PC-3 (cell line): ENCODE measurements around the gene ADPRHL1. TPM values are rescaled to one million over a fixed set of nuclear protein-coding genes. Genes with fewer than 3 reads are reported as not detected.

Experiments used
- ATAC-seq: fragments of 200-7000 bp; cut with Tn5 transposase; 2 replicates; pipeline ENCODE4 v1.9.1; 2020; ENCODE audit warnings: mild to moderate bottlenecking, moderate library complexity
- BruUV-seq: library from RNA; stranded (reverse); fragments of 400-500 nt; replicated peaks from 2 replicates; lab custom pipeline; 2021; lab: Mats Ljungman, UMichigan
- CTCF ChIA-PET: fragments of 300-600 bp; sonication (Branson Sonifier 250); formaldehyde crosslinking; loops from one replicate; lab custom pipeline; 2022; ENCODE audit warnings: antibody characterized with exemption; lab: Charles Lee
- POLR2A ChIA-PET: fragments of 300-600 bp; sonication (Branson Sonifier 250); formaldehyde crosslinking; loops from one replicate; lab custom pipeline; 2022; ENCODE audit warnings: antibody characterized with exemption; ENCODE audit not compliant: unreplicated experiment; lab: Charles Lee
- DNase-seq: peaks from one replicate; pipeline ENCODE4 v3.0.0-alpha.2; 2015
- H2AFZ ChIP-seq: fragments of 300-600 bp; sonication (generic); 2 replicates; pipeline ENCODE4 v1.6.0; 2016; ENCODE audit warnings: antibody characterized with exemption, low read length
- H3F3A ChIP-seq: fragments of 300-600 bp; sonication (generic); one replicate; pipeline ENCODE4 v1.6.0; 2017; ENCODE audit warnings: antibody characterized with exemption, low read length, control low read depth, mild to moderate bottlenecking; ENCODE audit not compliant: unreplicated experiment
- H3K27ac ChIP-seq: fragments of 300-600 bp; sonication (generic); 2 replicates; pipeline ENCODE4 v1.5.1; 2016; ENCODE audit warnings: mild to moderate bottlenecking, low read length
- H3K27me3 ChIP-seq: fragments of 300-600 bp; sonication (generic); 2 replicates; pipeline ENCODE4 v1.6.1; 2016; ENCODE audit warnings: low read length, mixed read lengths
- H3K36me3 ChIP-seq: fragments of 300-600 bp; sonication (generic); 2 replicates; pipeline ENCODE4 v1.6.1; 2016; ENCODE audit warnings: low read depth, mixed run types, low read length, mixed read lengths
- H3K4me1 ChIP-seq: fragments of 300-600 bp; sonication (generic); 2 replicates; pipeline ENCODE4 v1.5.1; 2016; ENCODE audit warnings: low read length; ENCODE audit not compliant: insufficient read depth
- H3K4me2 ChIP-seq: fragments of 300-600 bp; sonication (generic); 2 replicates; pipeline ENCODE4 v1.6.0; 2016; ENCODE audit warnings: low read length
- H3K4me3 ChIP-seq: fragments of 300-600 bp; sonication (generic); 2 replicates; pipeline ENCODE4 v1.5.1; 2016; ENCODE audit warnings: mild to moderate bottlenecking, low read length, mixed read lengths
- H3K79me2 ChIP-seq: fragments of 300-600 bp; sonication (generic); 2 replicates; pipeline ENCODE4 v1.6.1; 2017; ENCODE audit warnings: low read length, mixed read lengths
- H3K9ac ChIP-seq: fragments of 300-600 bp; sonication (generic); 2 replicates; pipeline ENCODE4 v1.6.0; 2016; ENCODE audit warnings: mild to moderate bottlenecking, low read length
- H3K9me2 ChIP-seq: fragments of 300-600 bp; sonication (generic); replicated peaks from 2 replicates; pipeline ENCODE4 v1.6.1; 2016; ENCODE audit warnings: mixed run types, low read length, mixed read lengths
- H3K9me3 ChIP-seq: fragments of 300-600 bp; sonication (generic); 2 replicates; pipeline ENCODE4 v1.6.1; 2016; ENCODE audit warnings: low read length, mixed read lengths
- H4K20me1 ChIP-seq: fragments of 300-600 bp; sonication (generic); 2 replicates; pipeline ENCODE4 v1.6.1; 2016; ENCODE audit warnings: low read length, mixed read lengths
- CTCF ChIP-seq: fragments of 300-600 bp; sonication (generic); conservative IDR thresholded peaks from 2 replicates; pipeline ENCODE4 v1.5.1; 2017; ENCODE audit warnings: antibody characterized with exemption, low read depth, mild to moderate bottlenecking, low read length
- EZH2 ChIP-seq: fragments of 300-600 bp; sonication (generic); IDR thresholded peaks from one replicate; pipeline ENCODE4 v1.6.1; 2017; ENCODE audit warnings: antibody characterized with exemption, mild to moderate bottlenecking, low read length; ENCODE audit not compliant: unreplicated experiment
- EZH2phosphoT487 ChIP-seq: fragments of 300-600 bp; sonication (generic); IDR thresholded peaks from 2 replicates; pipeline ENCODE4 v1.6.1; 2018; ENCODE audit warnings: mild to moderate bottlenecking, antibody characterized with exemption, low read length, borderline replicate concordance
- intact Hi-C: fragments of 100-400 bp; cut with micrococcal nuclease; formaldehyde crosslinking; loops from 2 replicates; pipeline ENCODE4 v1.9.0; 2023
- total RNA-seq: library from RNA; depleted of rRNA; stranded (reverse); fragments of >200 nt; gene quantifications from 2 replicates; pipeline ENCODE4 v1.2.3, GENCODE V29; 2014

Gene ADPRHL1
- total RNA-seq, 1 experiment from 2014 or later, result 10.3 TPM

- ChIA-PET CTCF (interaction anchor here (0.6 kb wide), 1 partner anchor 39 kb away, joined by 7 read pairs; no protein-coding TSS in a partner anchor), POLR2A (no interaction called here)
- no peak overlapping the region for H3K4me2 ChIP-seq
- no peak overlapping the region for H3K4me3 ChIP-seq
- H2AFZ ChIP-seq, result no peak overlapping the region
- no peaks in the 10 kb centered on the region for H3K79me2 ChIP-seq
- no peaks in the 10 kb centered on the region for H3K27me3 ChIP-seq
- no peaks in the 10 kb centered on the region for H3K9me2 ChIP-seq
- H4K20me1 ChIP-seq, result no peaks in the 10 kb centered on the region
- no peak for TF ChIP-seq CTCF
- TF ChIP-seq EZH2, result no peak
- TF ChIP-seq EZH2phosphoT487, result no peak
- no peak for ATAC-seq
- BruUV-seq, result no TSS peak
- H3K27ac ChIP-seq, result no peak overlapping the region
- no peak for DNase-seq
- intact Hi-C loops, result no loop called here
- no peak overlapping the region for H3K9ac ChIP-seq
- H3K36me3 ChIP-seq, result no peaks in the 10 kb centered on the region
- H3K9me3 ChIP-seq, result no peaks in the 10 kb centered on the region
- H3K4me1 ChIP-seq, result peaks cover 20% of the 10 kb centered on the region
- H3F3A ChIP-seq, result no peaks in the 10 kb centered on the region
These were observed 39.0 kb downstream of the ADPRHL1 start for GRCh38 chr13:113414335-113414734.

GRCh38 chr13:113413898-113414282 lies 39.4 kb downstream of the ADPRHL1 start:
- Histone ChIP-seq H3F3A (no peaks in the 10 kb centered on the region), H3K9me3 (no peaks in the 10 kb centered on the region), H2AFZ (no peak overlapping the region), H3K9ac (no peak overlapping the region), H3K4me2 (no peak overlapping the region), H3K27ac (no peak overlapping the region), H3K9me2 (no peaks in the 10 kb centered on the region), H4K20me1 (no peaks in the 10 kb centered on the region), H3K36me3 (no peaks in the 10 kb centered on the region), H3K79me2 (no peaks in the 10 kb centered on the region), H3K4me3 (no peak overlapping the region), H3K4me1 (peaks cover 20% of the 10 kb centered on the region), H3K27me3 (no peaks in the 10 kb centered on the region)
- ATAC-seq, result no peak
- BruUV-seq, result no TSS peak
- POLR2A ChIA-PET, result no interaction called here
- DNase-seq, result no peak
- TF ChIP-seq EZH2 (no peak), EZH2phosphoT487 (no peak), CTCF (no peak)
- intact Hi-C loops, result no loop called here
- CTCF ChIA-PET, result no interaction called here

GRCh38 chr13:113413178-113413897 lies 40.0 kb downstream of the ADPRHL1 start:
- Histone ChIP-seq H3K4me2 (no peak overlapping the region), H3K9me2 (no peaks in the 10 kb centered on the region), H4K20me1 (no peaks in the 10 kb centered on the region), H2AFZ (no peak overlapping the region), H3K27me3 (no peaks in the 10 kb centered on the region), H3K27ac (no peak overlapping the region), H3F3A (no peaks in the 10 kb centered on the region), H3K4me3 (no peak overlapping the region), H3K9ac (no peak overlapping the region), H3K36me3 (no peaks in the 10 kb centered on the region), H3K9me3 (no peaks in the 10 kb centered on the region), H3K79me2 (no peaks in the 10 kb centered on the region), H3K4me1 (peaks cover 20% of the 10 kb centered on the region)
- intact Hi-C loops, result no loop called here
- ATAC-seq (no peak), DNase-seq (no peak)
- BruUV-seq, result no TSS peak
- TF ChIP-seq EZH2, result no peak
- no peak for TF ChIP-seq CTCF
- TF ChIP-seq EZH2phosphoT487, result no peak
- ChIA-PET CTCF (no interaction called here), POLR2A (no interaction called here)
